Brain microvascular endothelial cell (primary cell): ENCODE measurements around the gene FBXW12.

Experiments used
- DNase-seq: peaks from one replicate; pipeline ENCODE4 v3.0.0-alpha.2; 2020
- H3K27ac ChIP-seq: fragments of 250-450 bp; sonication (Bioruptor Pico); 2 replicates; pipeline ENCODE4 v1.5.1; 2020; ENCODE audit warnings: mild to moderate bottlenecking, moderate library complexity
- H3K27me3 ChIP-seq: fragments of 250-450 bp; sonication (Bioruptor Pico); replicated peaks from 2 replicates; pipeline ENCODE4 v1.5.1; 2020; ENCODE audit warnings: mild to moderate bottlenecking
- H3K36me3 ChIP-seq: fragments of 250-450 bp; sonication (Bioruptor Pico); replicated peaks from 2 replicates; pipeline ENCODE4 v1.5.1; 2020; ENCODE audit warnings: mild to moderate bottlenecking
- H3K4me3 ChIP-seq: 2 replicates; pipeline ENCODE4 v1.5.1; 2011; ENCODE audit warnings: low read depth, mild to moderate bottlenecking, control low read depth, low read length, moderate library complexity
- CTCF ChIP-seq: IDR thresholded peaks from 2 replicates; pipeline ENCODE4 v1.5.1; 2011; ENCODE audit warnings: low read depth, mild to moderate bottlenecking, moderate library complexity, low read length, control low read depth, inconsistent platforms; ENCODE audit errors: missing control alignments
- in situ Hi-C: cut with HindIII; loops from 2 replicates; pipeline ENCODE4 v1.10.0; 2017; ENCODE audit warnings: low sequenced_read_pairs, low pct_ligation_motif_present

Gene FBXW12

GRCh38 chr3:48410205-48411040 lies 38.4 kb downstream of the FBXW12 start:
- in situ Hi-C loops: no loop called here
- Histone ChIP-seq H3K36me3 (no peaks in the 10 kb centered on the region), H3K27ac (no peak overlapping the region), H3K27me3 (no peaks in the 10 kb centered on the region), H3K4me3 (no peak overlapping the region)
- no peak for DNase-seq
- TF ChIP-seq CTCF: no peak

DNA sequence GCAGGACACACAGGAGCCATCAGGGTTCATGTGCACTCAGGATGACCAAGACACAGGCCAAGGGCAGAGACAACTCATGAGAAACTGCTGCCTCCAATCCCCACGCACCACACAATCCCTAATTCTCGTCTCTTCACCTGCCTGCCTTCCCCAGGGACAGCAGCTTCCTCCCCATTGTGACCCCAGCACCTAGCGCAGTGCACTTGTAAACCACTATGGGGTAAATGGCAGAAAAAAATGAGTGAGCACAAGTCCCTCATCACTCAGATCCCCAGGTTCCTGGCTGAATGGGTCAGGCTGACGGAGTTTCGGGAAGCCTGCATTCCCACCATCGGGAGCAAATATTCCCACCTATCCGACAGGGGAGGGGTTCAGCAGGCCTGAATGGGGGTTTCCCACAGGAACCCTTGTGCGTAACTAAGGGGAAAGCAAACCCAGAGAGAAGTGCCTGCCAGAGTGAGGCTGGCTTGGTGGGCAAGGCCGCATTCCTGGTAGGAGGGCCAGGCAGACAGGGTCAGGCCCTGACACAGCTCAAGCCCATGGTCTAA lies 39.1 kb downstream of the FBXW12 start:
- TF ChIP-seq CTCF: no peak
- Histone ChIP-seq H3K27me3 (no peaks in the 10 kb centered on the region), H3K4me3 (no peak overlapping the region), H3K36me3 (no peaks in the 10 kb centered on the region), H3K27ac (no peak overlapping the region)
- in situ Hi-C loops: no loop called here
- no peak for DNase-seq

- TF ChIP-seq CTCF: no peak
- no peak for DNase-seq
- Histone ChIP-seq H3K4me3 (no peak overlapping the region), H3K36me3 (no peaks in the 10 kb centered on the region), H3K27me3 (no peaks in the 10 kb centered on the region), H3K27ac (no peak overlapping the region)
- in situ Hi-C loops: no loop called here
Measured at GRCh38 chr3:48411606-48412374, 39.8 kb downstream of the FBXW12 start.

- Histone ChIP-seq H3K27ac (no peak overlapping the region), H3K4me3 (no peak overlapping the region), H3K27me3 (no peaks in the 10 kb centered on the region), H3K36me3 (no peaks in the 10 kb centered on the region)
- in situ Hi-C loops: no loop called here
- no peak for TF ChIP-seq CTCF
- no peak for DNase-seq
Measured at GRCh38 chr3:48412375-48413001, 40.5 kb downstream of the FBXW12 start.

DNA sequence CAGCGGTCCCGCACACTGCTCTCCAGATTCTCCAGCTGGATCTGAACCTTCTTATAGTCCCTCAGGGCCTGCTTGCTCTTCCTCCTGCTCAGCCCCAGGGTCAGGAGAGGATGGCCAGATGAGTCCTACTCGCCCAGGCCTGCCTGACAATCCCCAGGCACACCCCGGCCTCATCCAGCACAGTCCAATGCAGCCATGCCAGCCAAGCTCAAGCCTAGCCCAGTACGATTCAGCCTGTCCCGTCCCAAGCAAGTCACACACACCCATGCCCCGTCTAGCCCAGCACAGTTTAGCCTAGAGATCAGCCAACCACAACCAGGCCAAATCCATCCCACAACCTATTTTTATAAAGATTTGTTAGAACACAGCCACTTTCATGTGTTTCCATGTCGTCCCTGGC lies 41.1 kb downstream of the FBXW12 start:
- in situ Hi-C loops: no loop called here
- DNase-seq: no peak
- no peaks in the 10 kb centered on the region for H3K36me3 ChIP-seq
- no peak for TF ChIP-seq CTCF
- no peak overlapping the region for H3K27ac ChIP-seq
- H3K27me3 ChIP-seq: no peaks in the 10 kb centered on the region
- no peak overlapping the region for H3K4me3 ChIP-seq
